A549 (cell line): ENCODE data around the gene NELFA. TPM values are rescaled to one million over a fixed set of nuclear protein-coding genes. Genes with fewer than 3 reads are reported as not detected.
A peak's percentile ranks its signal among the peaks of the same experiment; 100 is the strongest.

Experiments
- ATAC-seq, 2 experiments: fragments of 200-7000 bp in 1 of 2; fragments of >200 bp in 1 of 2; cut with Nextera tagmentation in 1 of 2; cut with Tn5 transposase in 1 of 2; 3 replicates each; pipeline versions ENCODE4 v1.8.0 to v1.9.1; 2018 to 2020; ENCODE audit warnings: mild to moderate bottlenecking in 1 of 2, moderate library complexity in 1 of 2
- CTCF ChIA-PET: fragments of 300-600 bp; sonication (Branson Sonifier 250); formaldehyde crosslinking; extraction: SDS; loops from one replicate; lab custom pipeline; 2021; ENCODE audit warnings: antibody characterized with exemption, inconsistent platforms; lab: Yijun Ruan, JAX
- POLR2A ChIA-PET: fragments of 350-600 bp; formaldehyde crosslinking; extraction: SDS; loops from one replicate; lab custom pipeline; 2021; ENCODE audit warnings: antibody characterized with exemption, inconsistent platforms; lab: Yijun Ruan, JAX
- DNase-seq, 2 experiments: peaks; one replicate each; pipeline versions ENCODE4 v3.0.0 to v3.0.0-alpha.2; 2011 to 2016; ENCODE audit warnings: low read depth in 1 of 2, low spot score in 1 of 2
- FAIRE-seq: peaks from 2 replicates; lab custom pipeline; 2011; peaks lifted over from hg19 to GRCh38; lab: Jason Lieb, UNC
- H3K27ac ChIP-seq, 2 experiments: fragments of >200 bp; sonication (Bioruptor Twin); formaldehyde crosslinking; 3 replicates each; pipeline ENCODE4 v1.5.1; 2016 to 2017
- H3K4me1 ChIP-seq: fragments of >200 bp; sonication (Bioruptor Twin); formaldehyde crosslinking; 3 replicates; pipeline ENCODE4 v1.6.1; 2016
- H3K4me2 ChIP-seq: fragments of >200 bp; sonication (Bioruptor Twin); formaldehyde crosslinking; 3 replicates; pipeline ENCODE4 v1.6.1; 2016
- H3K4me3 ChIP-seq: fragments of >200 bp; sonication (Bioruptor Twin); formaldehyde crosslinking; 3 replicates; pipeline ENCODE4 v1.5.1; 2016
- H3K9me3 ChIP-seq: fragments of >200 bp; sonication (Bioruptor Twin); formaldehyde crosslinking; 3 replicates; pipeline ENCODE4 v1.6.1; 2016
- ATOH8 ChIP-seq: fragments of 250-450 bp; sonication (Bioruptor Pico); IDR thresholded peaks from 2 replicates; pipeline ENCODE4 v1.5.0; 2020; ENCODE audit warnings: low read depth, mild to moderate bottlenecking, moderate library complexity
- BCL3 ChIP-seq: fragments of >200 bp; sonication (Bioruptor Twin); formaldehyde crosslinking; IDR thresholded peaks from 3 replicates; pipeline ENCODE4 v1.6.1; 2016
- CBX2 ChIP-seq: fragments of 200-600 bp; sonication (generic); IDR thresholded peaks from 2 replicates; pipeline ENCODE4 v1.6.1; 2016; ENCODE audit warnings: low read depth, mild to moderate bottlenecking, borderline replicate concordance
- CEBPB ChIP-seq, 2 experiments: fragments of >200 bp in 1 of 2; sonication (Bioruptor Twin) in 1 of 2; formaldehyde crosslinking in 1 of 2; IDR thresholded peaks; 2 replicates each; pipeline ENCODE4 v1.6.1; 2012 to 2016
- EHMT2 ChIP-seq: fragments of 200-600 bp; sonication (generic); IDR thresholded peaks from 2 replicates; pipeline ENCODE4 v1.6.1; 2016; ENCODE audit warnings: antibody characterized with exemption, low read depth, mild to moderate bottlenecking, moderate library complexity
- ESRRA ChIP-seq: fragments of 150-350 bp; IDR thresholded peaks from 2 replicates; pipeline ENCODE4 v1.6.1; 2014; ENCODE audit warnings: mild to moderate bottlenecking, low read length, borderline replicate concordance
- FOSL2 ChIP-seq, 2 experiments: fragments of 450-650 bp in 1 of 2; fragments of >200 bp in 1 of 2; sonication (Bioruptor Twin) in 1 of 2; formaldehyde crosslinking; IDR thresholded peaks; 2 replicates each; pipeline versions ENCODE4 v1.5.0 to v1.6.1; 2016 to 2020; ENCODE audit warnings: mild to moderate bottlenecking in 1 of 2, moderate library complexity in 1 of 2
- FOXS1 ChIP-seq: fragments of 250-450 bp; sonication (Bioruptor Pico); IDR thresholded peaks from 2 replicates; pipeline ENCODE4 v1.5.0; 2020; ENCODE audit warnings: mild to moderate bottlenecking, moderate library complexity
- GATA3 ChIP-seq: IDR thresholded peaks from 2 replicates; pipeline ENCODE4 v1.6.1; 2012; ENCODE audit warnings: borderline replicate concordance
- HMGXB4 ChIP-seq: fragments of 250-450 bp; sonication (Bioruptor Pico); IDR thresholded peaks from 2 replicates; pipeline ENCODE4 v1.5.0; 2021; ENCODE audit warnings: mild to moderate bottlenecking, moderate library complexity, borderline replicate concordance
- KDM1A ChIP-seq: fragments of 200-600 bp; sonication (generic); IDR thresholded peaks from 2 replicates; pipeline ENCODE4 v1.6.1; 2016; ENCODE audit warnings: low read depth, mild to moderate bottlenecking
- MAFK ChIP-seq: fragments of 450-650 bp; IDR thresholded peaks from 2 replicates; pipeline ENCODE4 v1.6.1; 2014; ENCODE audit not compliant: partially characterized antibody
- MAX ChIP-seq: IDR thresholded peaks from 2 replicates; pipeline ENCODE4 v1.6.1; 2012
- MYC ChIP-seq: IDR thresholded peaks from 2 replicates; pipeline ENCODE4 v1.6.1; 2012; ENCODE audit warnings: mild to moderate bottlenecking, inconsistent platforms, low read length, improper control_type of control experiment, borderline replicate concordance
- NR3C1 ChIP-seq: fragments of >200 bp; sonication (Bioruptor Twin); formaldehyde crosslinking; IDR thresholded peaks from 3 replicates; pipeline ENCODE4 v1.6.1; 2017
- SMC3 ChIP-seq: fragments of >200 bp; sonication (Bioruptor Twin); formaldehyde crosslinking; IDR thresholded peaks from 3 replicates; pipeline ENCODE4 v1.6.1; 2018; ENCODE audit warnings: inconsistent platforms
- TP53 ChIP-seq: fragments of 250-450 bp; sonication (Bioruptor Pico); IDR thresholded peaks from 2 replicates; pipeline ENCODE4 v1.5.0; 2021; ENCODE audit warnings: mild to moderate bottlenecking, moderate library complexity
- USF2 ChIP-seq: fragments of 450-650 bp; IDR thresholded peaks from 2 replicates; pipeline ENCODE4 v1.6.1; 2014; ENCODE audit warnings: antibody characterized with exemption
- ZFP36 ChIP-seq: fragments of 450-650 bp; IDR thresholded peaks from 2 replicates; pipeline ENCODE4 v1.6.1; 2014; ENCODE audit warnings: borderline replicate concordance; ENCODE audit not compliant: partially characterized antibody
- ZSCAN20 ChIP-seq: fragments of 250-450 bp; sonication (Bioruptor Pico); IDR thresholded peaks from 2 replicates; pipeline ENCODE4 v1.8.0; 2022; ENCODE audit warnings: mild to moderate bottlenecking, moderate library complexity
- whole genome bisulfite sequencing: methylation state at CpG from one replicate; pipeline ENCODE4 v1.1.6; 2017; ENCODE audit errors: missing lambda C conversion rate; 5-methylcytosine and 5-hydroxymethylcytosine counted together
- polyA plus RNA-seq, 4 experiments: library from polyadenylated mRNA; depleted of rRNA in 3 of 4; stranded (reverse); fragments of >200 nt; fragmentation: RNase III in 1 of 4; extraction: RNeasy Plus Mini Kit Qiagen cat#74134 plus additional on column Dnase treatment in 1 of 4; gene quantifications; 2 replicates in 3 of 4; 3 replicates in 1 of 4; pipeline ENCODE4 v1.2.3, GENCODE V29; 2011 to 2017

Gene NELFA
- polyA plus RNA-seq, 2 of the 4 experiments (the other 2 are of a cell fraction): 11.1 to 18.3 TPM

- WGBS: 82% methylated on average over 15 of the region's 27 CpGs
- Histone ChIP-seq H3K4me2 (no peak overlapping the region), H3K27ac (no peak overlapping the region), H3K4me3 (no peak overlapping the region), H3K9me3 (no peaks in the 10 kb centered on the region), H3K4me1 (peaks cover 8% of the 10 kb centered on the region)
- ChIA-PET CTCF (no interaction called here), POLR2A (no interaction called here)
- TF ChIP-seq TP53 (no peak), NR3C1 (no peak)
- DNase-seq: no peak
- ATAC-seq: peak in 1 of 2 experiments; percentile 8; a peak in 1 of 6 replicates
- FAIRE-seq: no peak
Observed at GRCh38 chr4:1984406-1985191, 24.2 kb downstream of the NELFA start.

- Histone ChIP-seq H3K4me3 (no peak overlapping the region), H3K4me1 (peaks cover 8% of the 10 kb centered on the region), H3K27ac (no peak overlapping the region), H3K9me3 (no peaks in the 10 kb centered on the region), H3K4me2 (no peak overlapping the region)
- DNase-seq (no peak), FAIRE-seq (no peak), ATAC-seq (no peak; a peak in 2 of 6 replicates)
- CTCF ChIA-PET: no interaction called here
- WGBS: 92% methylated on average over 14 of the region's 21 CpGs
- no peak for TF ChIP-seq MAFK
- TF ChIP-seq CEBPB (IDR thresholded peaks at IDR 0.05): no peak
- TF ChIP-seq USF2: no peak
- POLR2A ChIA-PET: no interaction called here
Observed at GRCh38 chr4:1983846-1984405, 24.8 kb downstream of the NELFA start.

GRCh38 chr4:1983053-1983845, 25.5 kb downstream of the NELFA start:
- FAIRE-seq (no peak), DNase-seq (no peak)
- TF ChIP-seq KDM1A: no peak
- no peak for TF ChIP-seq ZSCAN20 (CRISPR knock-in tag)
- TF ChIP-seq MAX: no peak
- no peak for TF ChIP-seq CBX2
- TF ChIP-seq, all 56 proteins: peak for 0
- H3K4me3 ChIP-seq: no peak overlapping the region
- ChIA-PET POLR2A (no interaction called here), CTCF (no interaction called here)
- no peak overlapping the region for H3K27ac ChIP-seq
- ATAC-seq: no peak; a peak in 1 of 6 replicates
- H3K4me1 ChIP-seq: peaks cover 8% of the 10 kb centered on the region
- H3K4me2 ChIP-seq: no peak overlapping the region
- WGBS: 95% methylated on average over 21 of the region's 34 CpGs
- no peaks in the 10 kb centered on the region for H3K9me3 ChIP-seq

- no peaks in the 10 kb centered on the region for H3K9me3 ChIP-seq
- ChIA-PET POLR2A (no interaction called here), CTCF (interaction anchor here (0.5 kb wide), 1 partner anchor 10 kb away, joined by 3 read pairs; no protein-coding TSS in a partner anchor)
- no peak for ATAC-seq
- 82% methylated on average over 14 of the region's 16 CpGs for WGBS
- no peak for FAIRE-seq
- no peak overlapping the region for H3K4me2 ChIP-seq
- no peak overlapping the region for H3K4me3 ChIP-seq
- H3K4me1 ChIP-seq: peaks cover 8% of the 10 kb centered on the region
- DNase-seq: peak in 1 of 2 experiments; percentile 17
- H3K27ac ChIP-seq: no peak overlapping the region
- TF ChIP-seq FOXS1 (CRISPR knock-in tag) (no peak), BCL3 (no peak), SMC3 (no peak), ATOH8 (CRISPR knock-in tag) (no peak), MYC (no peak), HMGXB4 (CRISPR knock-in tag) (no peak), FOSL2 (IDR thresholded peaks at IDR 0.05) (no peak), FOSL2 (CRISPR knock-in tag; IDR thresholded peaks at IDR 0.05) (no peak), ZFP36 (no peak), EHMT2 (no peak), ESRRA (no peak), GATA3 (no peak)
Observed at GRCh38 chr4:1982124-1983052, 26.4 kb downstream of the NELFA start.
